GM10847 (cell line): ENCODE results near the gene ZNF302.

Experiments
- POLR2A ChIP-seq: IDR thresholded peaks from 2 replicates; pipeline ENCODE4 v1.6.1; 2011; ENCODE audit not compliant: insufficient read length; ENCODE audit errors: extremely low read depth

The ZNF302 gene

GRCh38 chr19:34712395-34713261 lies 35.1 kb downstream of the ZNF302 start:
- TF ChIP-seq POLR2A = no peak

DNA sequence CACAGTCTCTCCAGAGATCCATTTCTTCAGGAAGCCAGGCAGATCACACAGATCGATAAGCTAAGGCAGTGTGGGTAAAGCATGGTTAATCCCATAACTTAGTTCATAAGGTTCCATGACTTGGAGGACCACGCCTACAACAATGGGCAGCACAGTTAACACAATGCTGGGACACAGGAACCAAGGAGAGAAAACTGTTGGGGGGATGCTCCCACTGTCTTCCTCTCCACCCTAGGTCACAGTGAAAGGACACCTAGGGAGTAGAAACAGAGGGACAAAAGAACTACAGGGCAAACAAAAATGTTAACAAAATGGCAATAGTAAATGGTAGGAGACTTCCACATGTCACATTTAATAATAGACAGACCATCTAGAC lies 35.8 kb downstream of the ZNF302 start:
- TF ChIP-seq POLR2A = no peak

DNA sequence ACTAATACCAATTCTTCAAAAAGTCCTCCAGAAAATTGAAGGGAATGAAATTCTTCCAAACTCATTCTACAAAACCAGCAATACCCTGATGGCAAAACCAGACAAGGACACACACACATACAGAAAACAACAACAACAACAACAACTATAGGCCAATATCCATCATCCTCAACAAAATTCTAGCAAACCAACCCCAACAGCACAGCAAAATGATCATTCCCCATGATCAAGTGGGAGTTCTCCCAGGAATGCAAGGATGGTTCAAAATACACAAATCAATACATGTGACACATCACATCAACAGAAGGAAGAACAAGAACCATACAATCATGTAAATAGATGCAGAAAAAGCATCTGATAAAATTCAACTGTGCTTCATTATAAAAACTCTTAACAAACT lies 37.9 kb downstream of the ZNF302 start:
- TF ChIP-seq POLR2A = no peak

- TF ChIP-seq POLR2A = no peak
Measured at GRCh38 chr19:34722353-34722752, 44.9 kb downstream of the ZNF302 start.

DNA sequence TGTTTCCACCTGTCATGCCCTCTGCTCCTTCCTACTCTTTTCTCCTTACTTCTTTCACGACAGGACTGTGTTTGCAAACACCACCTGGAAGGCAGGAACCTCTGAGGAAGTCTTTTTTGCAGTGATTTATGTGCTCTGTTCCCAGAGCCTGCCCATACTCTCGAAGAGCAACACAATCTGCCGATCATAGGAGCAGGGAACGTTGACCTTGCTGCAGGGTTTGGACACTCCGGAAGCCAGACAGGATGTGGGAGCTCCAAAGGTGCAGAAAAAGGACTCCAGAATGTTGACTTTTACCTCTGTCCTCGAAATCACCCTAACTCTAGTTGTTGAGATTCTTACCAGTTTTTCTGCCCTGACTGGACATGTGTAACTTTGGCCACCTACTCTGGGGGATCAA lies 47.9 kb downstream of the ZNF302 start:
- no peak for TF ChIP-seq POLR2A

GRCh38 chr19:34731019-34731829 lies 53.7 kb downstream of the ZNF302 start:
- no peak for TF ChIP-seq POLR2A

DNA sequence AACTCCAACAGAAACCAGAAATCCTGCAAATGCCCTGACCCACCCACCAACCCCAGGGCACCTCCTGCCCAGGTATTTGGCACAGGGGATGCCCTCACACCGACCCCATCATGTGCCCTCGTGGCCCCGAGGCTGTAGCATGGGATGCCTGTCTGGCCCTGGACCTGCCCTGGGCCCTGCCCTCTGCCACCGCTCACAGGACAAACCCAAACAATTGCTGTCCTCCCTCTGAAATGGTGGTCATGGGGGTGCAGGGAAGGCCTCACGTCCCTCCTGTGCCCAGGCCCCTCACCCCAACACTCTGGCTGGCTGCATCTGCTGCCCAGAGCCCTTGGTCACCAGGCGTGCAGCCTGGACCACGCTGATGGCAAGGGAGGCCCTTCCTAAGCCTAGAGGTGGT lies 54.5 kb downstream of the ZNF302 start:
- TF ChIP-seq POLR2A = no peak

DNA sequence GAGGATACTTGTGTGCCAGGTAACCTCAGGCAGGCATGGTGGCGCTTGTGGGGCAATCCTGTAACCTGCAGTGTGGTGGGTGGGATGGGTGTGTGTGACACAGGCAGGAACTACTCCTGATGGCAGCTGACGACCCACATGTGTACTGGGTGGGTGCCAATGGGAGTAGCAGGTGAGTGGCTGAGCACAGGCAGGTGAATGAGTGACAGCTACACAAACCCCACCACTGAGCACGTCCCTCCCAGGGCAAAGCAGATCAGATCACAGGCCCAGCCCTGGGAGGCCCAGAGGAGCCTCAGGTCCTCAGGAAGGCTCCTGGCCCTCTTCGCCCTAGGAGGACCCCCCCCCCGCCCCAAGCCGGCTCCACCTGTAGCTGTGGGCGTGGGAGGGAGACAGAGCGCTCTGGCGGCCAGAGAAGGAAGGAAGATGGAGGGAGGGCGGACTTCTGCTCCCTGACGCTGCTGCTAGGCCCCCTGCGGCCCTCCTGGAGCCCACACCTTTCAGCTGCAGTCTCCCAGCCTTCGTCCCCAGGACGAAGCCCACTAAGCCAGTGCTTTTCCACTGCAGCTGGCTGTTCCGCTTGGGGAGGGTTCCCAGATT lies 55.2 kb downstream of the ZNF302 start:
- TF ChIP-seq POLR2A = no peak

DNA sequence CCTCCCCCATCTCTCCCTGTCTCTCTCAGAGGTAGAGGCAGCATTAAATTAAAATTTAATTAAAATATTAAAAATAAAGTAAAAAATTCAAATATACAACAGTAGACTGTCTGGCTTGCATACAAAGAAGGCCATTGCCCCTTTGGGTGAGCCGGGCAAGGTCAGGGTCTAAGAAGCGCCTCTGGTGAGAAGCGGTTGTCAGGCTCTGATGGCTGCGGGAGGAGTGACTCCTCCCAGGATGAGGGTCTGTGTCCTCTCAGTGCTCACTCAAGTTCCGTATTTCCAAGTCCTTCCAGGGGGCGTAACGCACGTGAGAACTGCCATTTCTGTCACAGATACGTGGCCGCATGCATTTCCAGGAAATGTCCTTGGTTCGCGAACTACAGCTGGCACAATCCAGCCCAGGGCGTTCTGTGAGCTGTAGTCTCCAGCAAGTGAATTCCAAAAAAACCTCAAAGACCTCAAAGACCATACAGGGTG lies 55.8 kb downstream of the ZNF302 start:
- TF ChIP-seq POLR2A = no peak

DNA sequence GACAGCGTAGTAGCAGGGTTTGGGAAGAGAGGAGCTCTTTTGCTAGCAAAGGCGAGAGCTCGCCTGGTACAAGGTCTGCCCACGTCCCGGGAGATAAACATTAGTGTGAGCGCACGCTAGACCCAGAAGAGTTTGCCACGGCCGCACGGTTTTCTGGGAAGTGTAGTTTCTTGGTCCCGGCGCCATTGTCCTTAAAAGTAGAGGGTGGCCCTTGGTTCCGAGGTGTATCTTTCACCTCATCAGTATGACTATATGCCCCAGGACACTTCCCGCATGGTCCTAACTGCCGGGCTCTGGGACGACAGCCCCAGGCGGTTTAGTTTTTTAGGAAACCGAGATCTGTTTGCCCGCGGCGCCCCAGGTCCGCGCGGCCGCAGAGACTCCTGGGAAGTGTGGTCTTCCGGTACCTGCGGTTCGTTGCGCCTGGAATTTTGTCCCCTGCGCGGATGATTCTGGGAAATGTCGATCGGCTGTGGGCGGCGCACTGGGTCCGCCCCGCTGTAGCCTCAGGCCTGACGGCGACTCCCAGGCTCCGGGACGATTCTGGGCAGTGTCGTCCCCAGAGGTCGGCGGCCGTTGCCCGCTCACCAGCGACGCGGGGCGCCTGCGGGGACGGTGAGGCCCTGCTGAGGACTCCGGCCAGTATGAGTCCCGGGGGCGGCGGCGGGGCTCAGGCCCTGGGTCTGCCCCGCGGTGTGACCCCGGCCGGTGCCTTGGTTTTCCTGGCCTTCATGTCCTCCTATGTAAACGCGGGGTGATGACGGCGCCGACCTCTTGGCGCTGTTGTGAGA lies 56.5 kb downstream of the ZNF302 start, which contains the start of gene ZNF181:
Gene ZNF181 (plus strand): TSS at position 498 of the 791 bp plus-strand sequence. CDS start 795 bp downstream, outside the sequence.
- peak; percentile 59 for TF ChIP-seq POLR2A

DNA sequence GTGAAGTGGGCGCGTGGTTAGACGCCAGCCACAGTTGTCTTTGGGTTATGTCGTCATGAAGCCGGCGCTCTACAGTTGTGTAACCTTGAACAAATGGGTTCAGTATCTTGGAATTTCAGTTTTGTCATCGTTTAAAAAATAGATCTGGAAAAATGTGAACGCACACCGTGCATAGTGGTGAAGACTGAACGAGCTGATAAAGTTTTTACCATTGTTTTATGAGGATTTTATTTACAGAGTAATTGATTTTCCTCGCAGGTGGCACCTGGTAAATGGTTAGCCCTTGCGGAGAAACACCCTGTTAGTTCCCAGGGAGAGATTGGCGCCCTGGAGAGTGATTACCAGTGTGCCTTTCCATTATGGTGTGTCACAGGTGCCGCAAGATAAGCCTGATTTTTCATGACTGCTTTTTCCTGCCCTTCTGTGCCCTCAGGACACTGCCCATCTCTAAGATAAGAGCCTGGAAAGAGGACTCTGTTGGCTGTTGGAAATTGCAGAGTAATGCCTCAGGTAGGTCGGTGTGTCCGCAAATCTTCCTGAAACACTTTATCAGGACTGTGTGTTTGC lies 57.1 kb downstream of the ZNF302 start:
- no peak for TF ChIP-seq POLR2A
